SU-DHL-6 (cell line): Measurements from ENCODE around the gene FAM20B.
"Not testable (repeated sequence)": the region's sequence is repeated elsewhere in the genome, so short reads cannot be mapped to it uniquely, and the experiment has no call there.

Source experiments
- H2AFZ ChIP-seq: fragments of 200-600 bp; sonication (generic); 2 replicates; pipeline ENCODE4 v1.6.1; 2014; ENCODE audit warnings: low read depth, mild to moderate bottlenecking, moderate library complexity, mixed read lengths, antibody characterized with exemption, low read length; ENCODE audit not compliant: severe bottlenecking
- H3F3A ChIP-seq: fragments of 200-600 bp; shearing (Covaris generic); 2 replicates; pipeline ENCODE4 v1.6.0; 2016; ENCODE audit warnings: antibody characterized with exemption, mild to moderate bottlenecking; ENCODE audit not compliant: insufficient read depth
- H3K27ac ChIP-seq: fragments of 200-600 bp; sonication (generic); 2 replicates; pipeline ENCODE4 v1.5.1; 2016; ENCODE audit warnings: low read depth, mild to moderate bottlenecking, low read length, moderate library complexity, mixed read lengths
- H3K27me3 ChIP-seq: fragments of 200-600 bp; sonication (generic), shearing (Covaris generic); 2 replicates; pipeline ENCODE4 v1.6.0; 2014; ENCODE audit warnings: mild to moderate bottlenecking, low read length
- H3K36me3 ChIP-seq: fragments of 200-600 bp; sonication (generic); 2 replicates; pipeline ENCODE4 v1.6.1; 2014; ENCODE audit warnings: mild to moderate bottlenecking, low read length, mixed read lengths
- H3K4me2 ChIP-seq: fragments of 300-600, 200-600 bp; shearing (Covaris generic), sonication (generic); 2 replicates; pipeline ENCODE4 v1.6.0; 2014; ENCODE audit warnings: low read length, low read depth, mild to moderate bottlenecking; ENCODE audit not compliant: poor library complexity, severe bottlenecking
- H3K4me3 ChIP-seq: fragments of 200-600 bp; sonication (generic); 2 replicates; pipeline ENCODE4 v1.5.1; 2014; ENCODE audit warnings: antibody characterized with exemption, low read length, mild to moderate bottlenecking, mixed read lengths; ENCODE audit not compliant: insufficient read depth, poor library complexity, severe bottlenecking
- H3K79me2 ChIP-seq: fragments of 200-600 bp; sonication (generic); 2 replicates; pipeline ENCODE4 v1.6.1; 2014; ENCODE audit warnings: mild to moderate bottlenecking, low read length, moderate library complexity; ENCODE audit not compliant: insufficient read depth
- H3K9ac ChIP-seq: fragments of 200-600 bp; sonication (generic); 2 replicates; pipeline ENCODE4 v1.7.0; 2014; ENCODE audit warnings: mild to moderate bottlenecking, low read length
- H3K9me2 ChIP-seq: fragments of 200-600 bp; sonication (generic); replicated peaks from 2 replicates; pipeline ENCODE4 v1.6.1; 2014; ENCODE audit warnings: low read length; ENCODE audit not compliant: insufficient read depth
- H3K9me3 ChIP-seq: fragments of 200-600 bp; sonication (generic); 2 replicates; pipeline ENCODE4 v1.6.1; 2014; ENCODE audit warnings: low read length, mixed read lengths; ENCODE audit not compliant: insufficient read depth
- H4K20me1 ChIP-seq: fragments of 200-600 bp; sonication (generic); 2 replicates; pipeline ENCODE4 v1.6.1; 2014; ENCODE audit warnings: low read depth, mild to moderate bottlenecking, antibody characterized with exemption, low read length, moderate library complexity, mixed read lengths
- EZH2phosphoT487 ChIP-seq: fragments of 200-600 bp; sonication (generic), shearing (Covaris generic); conservative IDR thresholded peaks from 2 replicates; pipeline ENCODE4 v1.6.1; 2018; ENCODE audit warnings: mild to moderate bottlenecking, antibody characterized with exemption, low read length, moderate library complexity, mixed read lengths
- TF ChIP-seq, protein P1 (sequence below): fragments of 200-600 bp; sonication (generic); IDR thresholded peaks from one replicate; pipeline ENCODE4 v1.5.1; 2017; ENCODE audit warnings: antibody characterized with exemption, mild to moderate bottlenecking, low read length, moderate library complexity; ENCODE audit not compliant: insufficient read depth, poor library complexity, severe bottlenecking

FAM20B gene, protein sequence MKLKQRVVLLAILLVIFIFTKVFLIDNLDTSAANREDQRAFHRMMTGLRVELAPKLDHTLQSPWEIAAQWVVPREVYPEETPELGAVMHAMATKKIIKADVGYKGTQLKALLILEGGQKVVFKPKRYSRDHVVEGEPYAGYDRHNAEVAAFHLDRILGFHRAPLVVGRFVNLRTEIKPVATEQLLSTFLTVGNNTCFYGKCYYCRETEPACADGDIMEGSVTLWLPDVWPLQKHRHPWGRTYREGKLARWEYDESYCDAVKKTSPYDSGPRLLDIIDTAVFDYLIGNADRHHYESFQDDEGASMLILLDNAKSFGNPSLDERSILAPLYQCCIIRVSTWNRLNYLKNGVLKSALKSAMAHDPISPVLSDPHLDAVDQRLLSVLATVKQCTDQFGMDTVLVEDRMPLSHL

DNA sequence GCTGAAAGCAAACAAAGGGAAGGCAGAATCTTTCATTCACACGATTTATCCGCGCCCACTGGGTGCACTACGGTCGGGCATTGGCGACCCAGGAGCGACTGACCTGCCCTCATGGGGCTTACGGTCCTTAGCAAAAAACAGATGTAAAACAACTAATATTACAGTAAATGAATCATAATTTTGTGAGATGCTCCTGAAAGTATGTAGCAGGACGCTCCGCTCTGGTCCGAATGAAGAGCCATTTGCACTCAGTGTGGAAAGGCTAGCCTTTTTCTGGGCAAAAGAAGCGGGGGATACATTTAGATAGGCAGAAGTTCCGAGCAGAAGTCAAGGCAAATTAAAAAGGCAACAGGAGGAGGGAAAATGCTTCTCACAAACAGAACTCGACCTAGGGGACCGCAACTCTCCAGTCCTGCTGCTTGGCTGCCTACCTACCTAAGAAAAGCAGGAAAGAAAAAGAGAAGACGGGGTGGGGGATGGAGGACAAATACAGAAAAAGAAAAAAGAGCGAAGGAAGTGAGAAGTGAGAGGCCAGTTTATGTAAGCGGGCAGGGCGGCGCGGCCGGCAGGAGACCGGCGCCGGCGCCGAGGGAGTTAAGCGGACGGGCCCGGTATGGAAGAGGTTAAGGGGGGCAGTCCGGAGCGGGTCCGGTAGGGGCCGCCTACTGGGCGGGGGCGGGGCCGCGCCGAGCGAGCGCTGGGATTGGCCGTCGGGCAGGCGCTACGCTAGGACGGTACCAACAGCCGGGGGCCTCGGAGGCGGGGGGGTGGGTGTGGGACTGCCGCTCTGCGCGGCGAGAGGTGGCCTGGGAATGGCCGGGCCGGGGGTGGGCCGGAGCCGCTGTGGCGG is at the start of gene FAM20B:
TSS of gene FAM20B (plus strand) at position 770 of the 850 bp plus-strand sequence. CDS start 17,954 bp downstream, outside the sequence.
- peak within 1 kb of the TSS; percentile 68 for H3K4me2 ChIP-seq
- peak within 1 kb of the TSS; percentile 59 for H3K27ac ChIP-seq
- peaks cover 6% of the 10 kb centered on the region for H3K79me2 ChIP-seq
- no peak for TF ChIP-seq EZH2phosphoT487
- TF ChIP-seq, protein P1, sequence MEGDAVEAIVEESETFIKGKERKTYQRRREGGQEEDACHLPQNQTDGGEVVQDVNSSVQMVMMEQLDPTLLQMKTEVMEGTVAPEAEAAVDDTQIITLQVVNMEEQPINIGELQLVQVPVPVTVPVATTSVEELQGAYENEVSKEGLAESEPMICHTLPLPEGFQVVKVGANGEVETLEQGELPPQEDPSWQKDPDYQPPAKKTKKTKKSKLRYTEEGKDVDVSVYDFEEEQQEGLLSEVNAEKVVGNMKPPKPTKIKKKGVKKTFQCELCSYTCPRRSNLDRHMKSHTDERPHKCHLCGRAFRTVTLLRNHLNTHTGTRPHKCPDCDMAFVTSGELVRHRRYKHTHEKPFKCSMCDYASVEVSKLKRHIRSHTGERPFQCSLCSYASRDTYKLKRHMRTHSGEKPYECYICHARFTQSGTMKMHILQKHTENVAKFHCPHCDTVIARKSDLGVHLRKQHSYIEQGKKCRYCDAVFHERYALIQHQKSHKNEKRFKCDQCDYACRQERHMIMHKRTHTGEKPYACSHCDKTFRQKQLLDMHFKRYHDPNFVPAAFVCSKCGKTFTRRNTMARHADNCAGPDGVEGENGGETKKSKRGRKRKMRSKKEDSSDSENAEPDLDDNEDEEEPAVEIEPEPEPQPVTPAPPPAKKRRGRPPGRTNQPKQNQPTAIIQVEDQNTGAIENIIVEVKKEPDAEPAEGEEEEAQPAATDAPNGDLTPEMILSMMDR, result no peak
- no peaks in the 10 kb centered on the region for H3K9me2 ChIP-seq
- no peaks in the 10 kb centered on the region for H3K36me3 ChIP-seq
- H3K9ac ChIP-seq, result peak within 1 kb of the TSS; percentile 94
- no peaks in the 10 kb centered on the region for H4K20me1 ChIP-seq
- H3K9me3 ChIP-seq, result no peaks in the 10 kb centered on the region
- no peaks in the 10 kb centered on the region for H3K27me3 ChIP-seq
- H2AFZ ChIP-seq, result peak within 1 kb of the TSS; percentile 87
- H3F3A ChIP-seq, result peaks cover 9% of the 10 kb centered on the region; the same call in 1 of the 2 replicates
- peak within 1 kb of the TSS; percentile 76 for H3K4me3 ChIP-seq

DNA sequence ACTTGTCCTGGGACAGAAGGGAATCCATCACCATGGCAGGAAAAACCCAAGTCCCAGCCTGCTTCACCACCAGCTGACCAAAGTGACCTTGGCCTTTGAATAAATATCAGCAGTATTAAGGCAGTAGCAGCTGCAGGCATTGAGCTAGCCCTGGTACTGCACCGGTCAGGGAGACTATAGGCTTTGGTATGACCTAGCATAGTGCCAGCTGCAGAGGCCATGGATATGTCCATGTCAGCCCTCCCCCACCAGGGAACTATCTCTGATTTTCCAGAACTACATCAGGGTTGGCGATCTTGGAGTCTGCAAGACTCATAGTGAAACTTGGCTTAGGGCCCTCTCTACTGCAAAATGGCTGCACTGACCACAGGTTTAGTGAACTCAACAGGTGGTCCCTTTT is 49.2 kb upstream of the FAM20B start:
- no peaks in the 10 kb centered on the region for H3K27me3 ChIP-seq
- no peaks in the 10 kb centered on the region for H4K20me1 ChIP-seq
- H3K27ac ChIP-seq, result no peak overlapping the region
- H3K4me2 ChIP-seq, result no peak overlapping the region
- H3K36me3 ChIP-seq, result no peaks in the 10 kb centered on the region
- no peaks in the 10 kb centered on the region for H3K9me2 ChIP-seq
- peaks cover 10% of the 10 kb centered on the region; the same call in 1 of the 2 replicates for H3K9me3 ChIP-seq
- no peak overlapping the region for H3K4me3 ChIP-seq
- H3F3A ChIP-seq, result no peaks in the 10 kb centered on the region
- H3K9ac ChIP-seq, result no peak overlapping the region
- no peak for TF ChIP-seq EZH2phosphoT487
- TF ChIP-seq, protein P1, result no peak
- H3K79me2 ChIP-seq, result no peaks in the 10 kb centered on the region
- no peak overlapping the region for H2AFZ ChIP-seq

DNA sequence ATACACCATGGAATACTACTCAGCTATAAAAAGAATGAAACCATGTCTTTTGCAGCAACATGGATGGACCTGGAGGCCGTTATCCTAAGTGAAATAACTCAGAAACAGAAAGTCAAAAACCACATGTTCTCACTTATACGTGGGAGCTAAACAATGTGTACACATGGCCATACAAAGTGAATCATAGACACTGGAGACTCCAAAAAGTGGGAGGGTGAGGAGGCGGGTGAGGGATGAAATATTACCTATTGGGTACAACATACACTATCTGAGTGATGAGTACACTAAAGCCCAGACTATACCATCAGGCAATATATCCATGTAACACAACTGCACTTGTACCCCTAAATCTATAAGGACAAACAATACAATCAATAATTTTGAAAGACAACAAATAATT is 39.5 kb upstream of the FAM20B start:
- Histone ChIP-seq H3K9me3 (no peaks in the 10 kb centered on the region), H2AFZ (no peak overlapping the region), H3K9me2 (no peaks in the 10 kb centered on the region), H4K20me1 (no peaks in the 10 kb centered on the region), H3K27ac (no peak overlapping the region), H3K27me3 (no peaks in the 10 kb centered on the region), H3K79me2 (no peaks in the 10 kb centered on the region), H3K4me2 (no peak overlapping the region), H3K9ac (no peak overlapping the region), H3K4me3 (no peak overlapping the region), H3K36me3 (no peaks in the 10 kb centered on the region), H3F3A (no peaks in the 10 kb centered on the region)
- no peak for TF ChIP-seq EZH2phosphoT487
- TF ChIP-seq, protein P1, result no peak

DNA sequence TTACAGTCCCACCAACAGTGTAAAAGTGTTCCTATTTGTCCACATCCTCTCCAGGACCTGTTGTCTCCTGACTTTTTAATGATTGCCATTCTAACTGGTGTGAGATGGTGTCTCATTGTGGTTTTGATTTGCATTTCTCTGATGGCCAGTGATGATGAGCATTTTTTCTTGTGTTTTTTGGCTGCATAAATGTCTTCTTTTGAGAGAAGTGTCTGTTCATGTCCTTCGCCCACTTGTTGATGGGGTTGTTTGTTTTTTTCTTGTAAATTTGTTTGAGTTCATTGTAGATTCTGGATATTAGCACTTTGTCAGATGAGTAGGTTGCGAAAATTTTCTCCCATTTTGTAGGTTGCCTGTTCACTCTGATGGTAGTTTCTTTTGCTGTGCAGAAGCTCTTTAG is 37.5 kb upstream of the FAM20B start:
- H3K4me3 ChIP-seq, H3K4me2 ChIP-seq, H3K9me2 ChIP-seq, H3K9ac ChIP-seq, H4K20me1 ChIP-seq, H2AFZ ChIP-seq, H3K36me3 ChIP-seq, H3K9me3 ChIP-seq, H3K79me2 ChIP-seq, H3F3A ChIP-seq, H3K27ac ChIP-seq, H3K27me3 ChIP-seq: not testable (repeated sequence)
